ENCODE data around the gene ASPDH.

Gene ASPDH

GRCh38 chr19:50513746-50514345 lies at the start of gene ASPDH:
TSS of gene ASPDH (minus strand) at chr19:50513913. CDS start at chr19:50513823, 90 bp downstream.
- no peak for DNase-seq

- no peak for DNase-seq
These were observed 49.3 kb upstream of the ASPDH start for GRCh38 chr19:50562996-50563395.

- DNase-seq: no peak
These were observed 48.6 kb upstream of the ASPDH start for GRCh38 chr19:50562329-50562728.

DNA sequence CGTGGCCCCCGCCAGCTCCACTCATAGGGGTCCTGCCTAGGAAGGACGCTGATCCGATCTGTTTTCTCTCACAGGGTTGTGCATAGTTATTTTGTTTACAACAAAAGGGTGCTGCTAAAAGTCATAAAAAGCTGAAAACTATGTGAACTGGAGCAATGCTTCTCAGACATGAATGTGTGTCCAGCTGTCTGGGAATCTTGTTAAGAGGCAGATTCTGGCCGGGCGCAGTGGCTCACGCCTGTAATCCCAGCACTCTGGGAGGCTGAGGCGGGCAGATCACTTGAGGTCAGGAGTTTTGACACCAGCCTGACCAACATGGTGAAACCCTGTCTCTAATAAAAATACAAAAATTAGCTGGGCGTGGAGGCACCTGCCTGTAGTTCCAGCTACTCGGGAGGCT lies 45.9 kb upstream of the ASPDH start:
- no peak for DNase-seq

GRCh38 chr19:50558449-50558848 lies 44.7 kb upstream of the ASPDH start:
- no peak for DNase-seq

DNA sequence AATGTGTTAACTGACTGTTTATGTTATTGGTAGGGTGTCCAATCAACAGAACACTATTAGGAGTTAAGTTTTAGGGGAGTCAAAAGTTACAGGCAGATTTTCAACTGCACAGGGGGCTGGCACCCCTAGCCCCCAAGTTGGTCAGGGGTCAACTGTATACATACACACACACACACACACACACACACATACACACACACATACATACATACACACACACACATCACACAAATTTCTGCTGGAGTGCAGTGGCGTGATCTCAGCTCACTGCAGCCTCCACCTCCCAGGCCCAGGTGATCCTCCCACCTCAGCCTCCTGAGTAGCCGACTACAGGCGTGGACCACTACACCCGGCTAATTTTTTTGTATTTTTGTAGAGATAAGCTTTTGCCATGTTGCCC lies 44.3 kb upstream of the ASPDH start:
- DNase-seq: no peak

DNA sequence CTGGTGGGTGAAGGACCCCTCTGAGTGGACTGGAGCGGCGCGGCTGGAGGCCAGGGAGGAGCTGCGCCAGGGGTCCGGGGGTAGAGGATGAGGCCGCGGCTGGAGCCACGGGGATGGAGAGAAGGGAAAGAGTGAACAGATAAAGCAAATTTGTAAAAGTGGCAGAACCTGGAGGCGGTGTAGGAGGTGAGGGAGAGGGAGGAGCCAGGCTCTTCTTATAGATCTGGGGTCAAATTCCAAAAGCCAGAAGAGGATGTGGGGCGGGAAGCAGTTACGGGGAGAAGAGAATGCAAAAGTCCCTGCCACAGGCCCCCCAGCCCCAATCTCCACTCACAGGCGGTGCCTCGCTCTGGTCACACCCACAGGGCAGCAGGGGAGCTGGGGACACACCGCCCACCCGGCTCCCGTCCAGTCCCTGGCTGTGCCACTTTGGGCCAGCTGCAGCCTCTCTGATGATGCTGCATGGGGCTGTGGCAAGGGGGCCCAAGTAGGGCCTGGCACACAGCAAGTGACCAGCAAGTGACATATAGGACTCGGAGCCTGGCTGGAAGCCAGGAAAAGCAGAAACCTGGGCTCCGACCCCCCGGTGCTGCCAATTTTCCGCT lies 43.4 kb upstream of the ASPDH start:
- no peak for DNase-seq

DNA sequence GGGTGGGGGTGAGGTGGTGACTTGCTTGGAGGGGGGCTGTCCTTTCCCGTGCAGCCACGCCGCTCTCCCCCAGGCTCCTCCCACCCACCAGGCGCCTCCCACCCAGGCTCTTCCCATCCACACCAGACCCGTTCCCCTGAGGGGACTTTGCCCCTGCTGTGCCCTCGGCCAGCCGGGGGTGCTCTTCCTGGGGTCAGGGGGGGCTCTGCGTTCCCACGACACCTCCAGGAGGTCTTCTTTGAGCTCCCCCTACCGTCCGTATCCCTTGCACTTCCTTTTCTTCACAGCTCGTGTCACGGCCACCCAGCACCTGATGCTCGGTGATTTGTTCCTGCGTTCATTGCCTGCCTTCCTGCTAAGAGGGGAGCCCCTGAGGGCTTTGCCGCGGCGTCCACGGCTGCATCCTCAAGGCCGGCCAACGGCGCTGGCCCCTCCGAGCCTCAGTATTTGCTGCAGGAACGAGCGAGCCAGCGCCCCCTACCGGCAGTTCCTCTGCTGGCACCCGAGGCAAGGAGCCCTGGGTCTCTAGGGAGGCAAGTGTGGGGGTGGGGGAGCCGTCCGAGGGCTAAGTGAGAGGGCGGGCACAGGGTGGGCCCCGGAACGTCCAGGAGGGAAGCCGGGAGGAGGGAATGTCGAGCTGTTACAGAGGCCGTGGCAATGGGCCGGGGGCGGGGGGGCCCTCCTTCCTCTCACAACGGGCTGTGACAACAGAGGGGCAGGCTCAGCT lies 42.7 kb upstream of the ASPDH start:
- peak; percentile 68 for DNase-seq

DNA sequence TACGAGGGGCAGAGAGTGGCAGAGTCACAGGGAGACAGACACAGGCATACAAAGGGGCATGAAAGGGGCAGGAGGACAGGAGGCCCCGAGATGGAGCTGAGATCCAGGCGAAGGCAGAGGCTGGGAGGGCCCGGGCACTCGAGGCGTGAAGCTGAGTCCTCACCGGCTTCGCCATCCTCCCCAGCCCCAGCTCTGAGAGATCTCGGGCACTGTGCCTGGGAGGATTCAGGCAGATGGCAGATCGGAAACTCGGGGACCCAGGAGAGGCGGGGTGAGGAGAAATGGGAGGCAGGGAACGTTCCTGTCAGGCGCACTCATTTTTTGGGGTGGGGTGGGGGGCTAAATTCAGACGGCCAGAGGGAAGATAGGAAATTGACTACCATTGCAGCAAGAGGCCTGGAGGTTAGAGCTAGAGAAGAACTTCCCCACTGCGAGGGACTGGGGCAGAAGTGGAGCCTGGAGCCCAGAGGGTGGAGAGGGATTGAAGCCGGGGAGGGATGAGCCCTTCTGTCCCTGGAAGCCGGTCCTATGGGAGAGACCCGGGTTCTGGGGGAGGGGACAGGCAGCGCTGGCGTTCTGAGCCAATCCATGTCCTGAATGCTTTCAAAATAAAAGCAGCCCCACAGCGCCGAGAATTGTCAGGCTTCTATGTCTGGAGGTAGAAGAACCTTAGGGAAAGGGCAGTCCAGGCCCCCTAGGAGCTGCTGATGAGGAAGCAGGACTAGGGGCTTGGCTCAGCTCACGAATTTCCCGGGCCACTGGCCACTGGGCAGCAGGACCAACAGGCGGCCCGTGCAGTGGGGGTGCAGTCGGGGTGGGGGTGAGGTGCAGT lies 42.0 kb upstream of the ASPDH start:
- DNase-seq: no peak

- DNase-seq: no peak
These were observed 41.3 kb upstream of the ASPDH start for GRCh38 chr19:50555033-50555432.

DNA sequence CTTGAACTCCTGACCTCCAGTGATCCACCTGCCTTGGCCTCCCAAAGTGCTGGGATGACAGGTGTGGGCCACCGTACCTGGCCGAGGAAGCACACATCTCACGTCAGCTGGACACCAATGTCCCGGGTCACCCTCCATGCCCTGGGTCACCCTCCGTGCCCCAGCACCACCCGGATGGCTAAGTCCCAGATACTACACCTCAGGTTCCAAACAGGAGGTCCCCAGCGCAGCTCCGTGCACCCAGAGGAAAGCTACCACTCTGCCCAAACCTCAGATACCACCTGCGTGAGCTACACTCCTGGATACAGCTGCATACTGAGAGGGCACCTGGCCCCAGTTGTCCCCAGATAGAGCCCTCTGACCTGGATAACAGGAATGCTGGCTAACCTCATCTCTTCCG lies 40.5 kb upstream of the ASPDH start:
- no peak for DNase-seq

- DNase-seq: no peak
These were observed 39.5 kb upstream of the ASPDH start for GRCh38 chr19:50553134-50553703.

DNA sequence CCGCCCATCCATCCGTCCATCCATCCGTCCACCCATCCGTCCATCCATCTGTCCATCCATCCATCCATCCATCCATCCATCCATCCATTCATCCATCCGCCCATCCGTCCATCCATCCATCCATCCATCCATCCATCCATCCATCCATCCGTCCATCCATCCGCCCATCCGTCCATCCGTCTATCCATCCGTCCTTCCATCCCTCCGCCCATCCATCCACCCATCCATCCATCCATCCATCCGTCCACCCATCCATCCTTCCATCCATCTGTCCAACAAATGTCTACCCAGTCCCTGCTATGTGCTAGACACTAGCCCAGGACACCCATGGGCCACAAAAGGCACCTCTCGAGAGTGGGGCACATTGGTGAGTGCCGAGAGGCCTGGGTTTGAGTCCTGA lies 38.8 kb upstream of the ASPDH start:
- no peak for DNase-seq

- no peak for DNase-seq
These were observed 38.0 kb upstream of the ASPDH start for GRCh38 chr19:50551715-50552187.

DNA sequence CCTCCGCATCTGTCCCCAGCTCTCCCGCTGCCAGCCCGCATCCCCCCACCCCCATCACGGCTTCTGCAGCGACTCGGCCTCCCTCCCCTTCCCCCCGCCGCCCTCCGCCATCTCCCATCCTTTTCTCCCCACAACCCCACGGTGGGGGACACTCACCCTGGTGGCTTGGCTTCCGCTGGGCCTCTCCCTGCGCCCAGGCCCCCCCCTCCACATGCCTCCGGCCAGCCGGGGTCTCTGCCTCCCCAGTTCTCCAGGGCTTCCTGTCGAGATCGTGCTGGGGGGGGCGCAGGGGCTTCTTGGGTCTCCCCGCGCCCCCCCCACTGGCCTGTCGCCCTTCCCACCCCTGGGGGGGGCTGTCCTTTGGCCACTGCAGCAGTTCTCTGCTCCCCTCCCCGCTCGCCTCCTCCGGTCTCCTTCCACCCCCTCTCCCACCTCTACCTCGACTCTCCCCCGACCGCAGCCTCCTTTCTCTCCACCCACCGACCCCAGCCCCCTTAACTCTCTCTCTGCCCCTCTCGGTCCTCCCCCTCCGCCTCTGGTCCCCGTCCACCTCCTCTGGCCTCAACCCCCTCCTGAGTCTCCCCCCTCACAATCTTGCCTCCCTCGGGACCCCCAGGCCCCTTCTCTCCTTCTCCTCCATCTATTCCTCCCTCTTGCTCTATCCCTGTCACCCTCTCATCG lies 37.5 kb upstream of the ASPDH start:
- no peak for DNase-seq

DNA sequence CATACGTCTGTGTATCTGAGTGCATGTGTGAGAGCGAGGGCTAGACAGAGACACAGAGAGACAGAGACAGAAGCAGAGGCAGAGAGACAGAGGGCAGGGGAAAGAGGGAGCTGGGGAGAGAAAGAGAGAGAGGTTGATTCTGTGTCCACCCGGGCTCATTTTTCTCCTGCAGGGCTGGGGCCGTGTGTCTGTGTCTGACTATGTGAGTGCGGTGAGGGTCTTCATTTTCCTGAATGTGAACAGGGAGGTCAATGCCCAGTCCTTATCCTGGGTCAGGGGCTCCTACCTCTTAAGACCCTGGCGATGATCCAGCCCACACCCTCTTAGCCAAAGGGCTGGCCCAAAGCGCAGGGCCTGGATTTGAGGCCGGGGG lies 36.9 kb upstream of the ASPDH start:
- DNase-seq: no peak

DNA sequence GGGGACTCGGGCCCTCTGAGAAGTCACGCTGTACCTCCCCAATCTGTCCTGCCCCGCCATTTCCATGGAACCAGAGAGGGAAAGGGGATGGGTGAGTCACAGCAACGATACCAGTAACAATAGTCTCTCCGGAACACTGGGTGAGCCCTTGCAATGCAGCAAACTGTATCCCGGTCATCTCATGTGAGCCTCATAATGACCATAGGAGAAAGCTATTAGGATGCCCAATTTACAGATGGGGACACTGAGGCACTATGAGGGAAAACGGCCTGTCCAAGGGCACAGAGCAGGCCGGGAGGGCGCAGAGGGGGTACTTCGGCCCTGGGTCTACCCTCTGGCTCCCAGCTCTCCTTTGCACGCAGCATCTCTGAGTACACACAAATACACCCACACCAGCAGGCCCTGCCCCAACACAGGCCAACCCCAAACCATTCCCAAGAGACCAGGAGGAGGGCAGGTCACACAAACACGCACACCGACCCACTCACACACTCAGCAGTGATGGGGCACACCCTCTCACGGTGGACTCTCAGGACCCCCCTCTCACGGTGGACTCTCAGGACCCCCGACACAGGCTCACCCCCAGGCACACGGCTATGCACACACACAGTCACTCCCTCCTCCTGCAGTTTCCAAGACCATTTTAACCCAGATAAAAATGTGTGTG lies 36.3 kb upstream of the ASPDH start:
- DNase-seq: no peak

DNA sequence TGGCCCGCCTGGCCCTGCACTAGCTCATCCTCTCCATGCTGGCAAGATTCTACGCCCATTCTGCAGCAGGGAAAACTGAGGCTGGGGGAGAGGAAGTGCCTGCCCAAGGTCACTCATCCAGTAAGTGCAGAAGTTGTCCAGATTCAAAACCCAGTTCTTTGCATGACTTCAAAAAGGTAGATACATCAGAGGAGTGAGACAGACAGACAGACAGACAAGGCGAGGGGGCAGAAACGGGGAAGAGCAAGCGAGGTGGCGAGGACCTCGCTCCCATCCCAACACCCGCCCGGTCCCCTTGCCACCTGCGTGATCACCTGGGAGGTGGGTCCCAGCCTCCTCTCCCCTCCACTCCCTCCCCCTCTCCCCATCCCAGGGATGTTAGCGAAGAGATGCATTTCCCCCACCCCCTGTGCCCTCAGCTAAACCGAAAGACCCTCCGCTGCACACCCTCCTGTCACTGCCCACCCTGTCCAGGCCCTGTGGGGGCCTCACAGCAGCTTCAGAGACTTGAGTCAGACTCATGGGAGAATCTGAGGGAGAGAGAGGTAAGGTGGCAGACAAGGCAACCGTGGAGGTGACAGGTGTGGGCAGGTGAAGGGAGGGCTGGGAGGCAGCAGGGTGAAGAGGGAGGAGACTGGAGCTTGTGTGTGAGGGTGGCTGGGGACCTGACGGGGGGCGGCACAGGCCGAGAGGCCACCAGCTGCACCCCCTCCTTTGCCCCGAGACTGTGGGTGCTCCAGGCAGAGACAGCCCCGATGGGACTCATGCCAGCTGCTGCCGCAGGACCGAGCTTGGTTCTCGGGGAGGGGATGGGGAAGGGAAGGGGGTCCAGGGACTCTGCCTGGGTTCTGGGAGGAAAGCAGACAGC lies 35.6 kb upstream of the ASPDH start:
- DNase-seq: no peak

DNA sequence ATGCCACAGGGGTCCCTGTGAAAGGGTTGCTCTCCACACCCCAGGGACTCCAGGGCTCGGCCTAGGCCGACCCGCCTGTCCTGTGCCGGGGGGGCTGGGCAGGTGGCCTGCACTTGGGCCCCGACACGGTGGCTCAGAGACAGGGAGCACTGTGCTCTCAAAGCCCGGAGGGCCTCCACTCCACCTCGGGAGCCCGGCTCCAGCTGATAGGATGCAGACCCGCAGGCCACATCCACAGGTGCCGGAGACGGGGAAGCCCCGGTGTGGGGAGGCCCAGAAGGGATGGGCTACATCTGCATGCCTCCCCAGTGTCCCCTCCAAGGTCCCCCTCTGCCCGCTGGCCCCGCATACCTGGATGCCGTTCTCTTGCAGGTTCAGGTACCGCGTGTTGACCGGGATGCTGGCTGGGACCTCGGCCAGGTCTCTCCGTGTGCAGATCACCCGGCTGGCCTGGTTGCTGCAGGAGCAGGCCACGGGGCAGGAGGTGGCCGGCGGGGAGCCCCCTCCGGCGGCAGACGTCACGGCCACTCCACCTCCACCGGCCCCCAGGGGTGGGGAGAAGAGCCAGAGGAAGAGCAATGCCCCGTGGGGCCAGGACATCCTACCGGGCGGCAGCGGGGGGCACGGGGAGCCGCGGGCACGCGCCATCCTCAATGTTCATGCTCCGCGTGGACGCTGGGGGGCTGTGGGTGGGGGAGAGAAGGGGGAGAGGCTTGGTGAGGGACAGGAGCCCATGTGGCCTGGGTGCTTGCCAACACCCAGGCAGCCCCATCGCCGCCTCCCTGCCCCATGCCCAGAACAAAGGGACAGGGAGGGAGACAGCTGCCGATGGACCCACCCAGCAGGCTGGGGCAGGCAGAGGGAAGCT lies 34.7 kb upstream of the ASPDH start:
- no peak for DNase-seq

Data from stimulated activated naive CD4-positive, alpha-beta T cell treated with Interleukin-2 at 50 U/mL for 16 hours (primary cell).